Left cardiac atrium (tissue), 4 donors: ENCODE measurements around the gene CNPY3. TPM values are rescaled to one million over a fixed set of nuclear protein-coding genes. Genes with fewer than 3 reads are reported as not detected.

Experiments used
- ATAC-seq, 2 donors: fragments of 200-7000 bp; cut with Tn5 transposase; one replicate each; pipeline ENCODE4 v1.9.1; 2020; ENCODE audit warnings: mild to moderate bottlenecking in 2 of 2, moderate library complexity in 2 of 2
- DNase-seq: peaks from one replicate; pipeline ENCODE4 v3.0.0-alpha.2; 2020
- intact Hi-C, 2 donors: fragments of 100-400 bp; cut with DNase I; formaldehyde crosslinking; loops; one replicate each; pipeline versions ENCODE4 v1.14.1 to v1.15.1; 2022 to 2023
- total RNA-seq, 2 donors: library from RNA; stranded (reverse); fragmentation: NEBNext Ultra II Directional; extraction: Animal tissue kit (Norgen Biotek cat#: 25700); gene quantifications; one replicate each; pipeline ENCODE4 v1.2.1, GENCODE V29; 2021
- donor health status: DM: no; HTN: yes; CAD: no.
- donor health status: DM: no; HTN: yes; CAD: no; lungs with severe emphysema.
- donor health status: DM: yes; HTN: yes; CAD: no.
- donor health status: Dilated cardiomyopathy.

CNPY3 gene
- total RNA-seq, 2 donors from 2014 or later: 19.1 to 28.4 TPM

- ATAC-seq: peak in 1 of 2 donors; percentile 35
- intact Hi-C loops: no loop called here
- no peak for DNase-seq
These were observed 41.8 kb downstream of the CNPY3 start for GRCh38 chr6:42970871-42971612.

- intact Hi-C loops: no loop called here
- ATAC-seq: no peak
- DNase-seq: no peak
These were observed 42.6 kb downstream of the CNPY3 start for GRCh38 chr6:42971746-42972327.

GRCh38 chr6:42973926-42974325 lies 44.6 kb downstream of the CNPY3 start:
- intact Hi-C loops: no loop called here
- ATAC-seq (no peak), DNase-seq (no peak)

- DNase-seq (no peak), ATAC-seq (no peak)
- intact Hi-C loops: no loop called here
These were observed 45.7 kb downstream of the CNPY3 start for GRCh38 chr6:42974919-42975505.

- ATAC-seq: peak; percentile 47 to 56
- intact Hi-C loops: no loop called here
- peak; percentile 38 for DNase-seq
These were observed 49.2 kb downstream of the CNPY3 start for GRCh38 chr6:42978487-42978838.

- intact Hi-C loops: no loop called here
These were observed 49.7 kb downstream of the CNPY3 start, which contains the start of gene PEX6 for GRCh38 chr6:42978839-42979522. Gene PEX6 (minus strand): TSS chr6:42979181. CDS start chr6:42979150, 31 bp downstream.

GRCh38 chr6:42979523-42980177 lies 50.4 kb downstream of the CNPY3 start:
- no peak for DNase-seq
- ATAC-seq: peak; percentile 1 to 3
- intact Hi-C loops: loop anchor here in 1 of 2 donors (5.0 kb wide), 1 partner anchor 47 kb away; no protein-coding TSS in a partner anchor

More at GRCh38 chr6:42978839-42979522, 49.7 kb downstream of the CNPY3 start, which contains the start of gene PEX6:
- ATAC-seq (peak; percentile 96 to 97), DNase-seq (peak; percentile 96)

GRCh38 chr6:42981836-42982235 lies 52.6 kb downstream of the CNPY3 start:
- intact Hi-C loops: loop anchor here in 1 of 2 donors (5.0 kb wide), 1 partner anchor 50 kb away; no protein-coding TSS in a partner anchor
- DNase-seq (no peak), ATAC-seq (no peak)

GRCh38 chr6:42984001-42984923 lies 55.0 kb downstream of the CNPY3 start, which contains the start of gene PPP2R5D:
Gene PPP2R5D (plus strand): TSS chr6:42984570. CDS start chr6:42984678, 108 bp downstream.
- DNase-seq: peak; percentile 98
- intact Hi-C loops: loop anchor here in 1 of 2 donors (5.0 kb wide), 1 partner anchor 52 kb away; no protein-coding TSS in a partner anchor
- peak; percentile 96 to 97 for ATAC-seq

- intact Hi-C loops: loop anchor here in 1 of 2 donors (5.0 kb wide), 1 partner anchor 53 kb away; no protein-coding TSS in a partner anchor
- DNase-seq: no peak
- ATAC-seq: peak; percentile 8 to 16
These were observed 55.7 kb downstream of the CNPY3 start for GRCh38 chr6:42984924-42985475.

GRCh38 chr6:42987533-42988451 lies 58.5 kb downstream of the CNPY3 start:
- no peak for ATAC-seq
- intact Hi-C loops: no loop called here
- no peak for DNase-seq

GRCh38 chr6:42988486-42989020 lies 59.3 kb downstream of the CNPY3 start:
- intact Hi-C loops: no loop called here
- ATAC-seq (no peak), DNase-seq (no peak)
